Transverse colon (tissue), 4 donors: ENCODE data around the gene ZNF837.

Experiments
- POLR2A ChIP-seq: fragments of 450-650 bp; IDR thresholded peaks from one replicate; pipeline ENCODE4 v1.6.1; 2016; ENCODE audit warnings: antibody characterized with exemption, mild to moderate bottlenecking, moderate library complexity
- POLR2AphosphoS5 ChIP-seq, 3 donors: sonication (generic); formaldehyde crosslinking; IDR thresholded peaks; one replicate each; pipeline ENCODE4 v1.6.1; 2016; ENCODE audit warnings: antibody characterized with exemption in 3 of 3
- TF ChIP-seq, protein P1 (sequence below), 5 experiments: fragments of 200-600 bp in 3 of 5; fragments of 450-650 bp in 2 of 5; sonication (generic) in 3 of 5; IDR thresholded peaks; 1 replicate in 2 of 5; 2 replicates in 3 of 5; pipeline ENCODE4 v1.5.1; 2016 to 2017; ENCODE audit warnings: antibody characterized with exemption in 5 of 5, inconsistent platforms in 3 of 5, mild to moderate bottlenecking in 2 of 5, moderate library complexity in 1 of 5

DNA sequence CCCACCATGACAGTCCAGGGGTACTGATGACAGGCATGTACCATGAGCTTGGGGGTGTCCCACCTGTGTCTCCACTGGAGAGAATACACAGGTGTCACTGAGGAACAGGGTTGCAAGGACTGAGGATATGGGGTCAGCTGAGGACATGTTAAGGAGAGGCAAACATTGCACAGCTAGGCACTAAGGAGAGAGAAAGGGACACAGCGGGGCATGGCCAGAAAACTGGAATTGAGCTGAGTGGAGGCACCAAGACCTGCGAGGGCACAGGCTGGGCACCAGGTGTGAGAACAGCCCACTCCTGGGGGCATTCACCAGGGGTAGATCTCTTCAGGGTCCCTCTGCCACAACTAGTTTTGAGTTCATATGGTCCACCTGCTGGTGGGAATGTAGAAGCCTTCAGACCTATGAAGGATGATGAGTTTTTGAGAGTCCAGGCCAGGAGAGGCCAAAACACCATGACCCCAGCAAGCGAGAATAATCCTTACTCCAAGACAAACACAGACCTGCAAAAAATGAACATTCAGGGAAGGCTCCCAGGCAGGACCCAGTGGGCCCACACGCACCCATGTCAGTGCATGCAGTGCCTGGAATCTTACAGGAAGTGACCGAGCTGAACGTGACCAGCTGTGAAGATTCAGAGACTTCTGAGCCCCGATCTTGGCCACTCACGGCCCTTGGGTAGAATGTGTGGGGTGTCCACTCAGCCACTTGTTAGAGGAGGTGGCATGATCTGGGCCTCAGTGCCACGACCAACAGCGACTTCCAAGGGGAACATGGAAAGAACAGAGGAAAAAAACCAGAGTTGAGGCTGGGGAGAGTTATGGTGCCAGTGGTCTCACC lies 26.2 kb upstream of the ZNF837 start:
- TF ChIP-seq POLR2A: no peak
- no peak for TF ChIP-seq POLR2AphosphoS5 (IDR thresholded peaks at IDR 0.05)
- TF ChIP-seq, protein P1, sequence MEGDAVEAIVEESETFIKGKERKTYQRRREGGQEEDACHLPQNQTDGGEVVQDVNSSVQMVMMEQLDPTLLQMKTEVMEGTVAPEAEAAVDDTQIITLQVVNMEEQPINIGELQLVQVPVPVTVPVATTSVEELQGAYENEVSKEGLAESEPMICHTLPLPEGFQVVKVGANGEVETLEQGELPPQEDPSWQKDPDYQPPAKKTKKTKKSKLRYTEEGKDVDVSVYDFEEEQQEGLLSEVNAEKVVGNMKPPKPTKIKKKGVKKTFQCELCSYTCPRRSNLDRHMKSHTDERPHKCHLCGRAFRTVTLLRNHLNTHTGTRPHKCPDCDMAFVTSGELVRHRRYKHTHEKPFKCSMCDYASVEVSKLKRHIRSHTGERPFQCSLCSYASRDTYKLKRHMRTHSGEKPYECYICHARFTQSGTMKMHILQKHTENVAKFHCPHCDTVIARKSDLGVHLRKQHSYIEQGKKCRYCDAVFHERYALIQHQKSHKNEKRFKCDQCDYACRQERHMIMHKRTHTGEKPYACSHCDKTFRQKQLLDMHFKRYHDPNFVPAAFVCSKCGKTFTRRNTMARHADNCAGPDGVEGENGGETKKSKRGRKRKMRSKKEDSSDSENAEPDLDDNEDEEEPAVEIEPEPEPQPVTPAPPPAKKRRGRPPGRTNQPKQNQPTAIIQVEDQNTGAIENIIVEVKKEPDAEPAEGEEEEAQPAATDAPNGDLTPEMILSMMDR (IDR thresholded peaks at IDR 0.05): peak in 4 of 5 experiments; percentile 14 to 20 (median 18)
